Loucy (cell line): Measurements from ENCODE around the gene NEK8.

ENCODE experiments used
- EZH2phosphoT487 ChIP-seq: fragments of 200-600 bp; IDR thresholded peaks from 2 replicates; pipeline ENCODE4 v1.6.1; 2018; ENCODE audit warnings: antibody characterized with exemption, mild to moderate bottlenecking, moderate library complexity, borderline replicate concordance
- TF ChIP-seq, protein P1 (sequence below): fragments of 200-600 bp; sonication (generic); conservative IDR thresholded peaks from 2 replicates; pipeline ENCODE4 v1.5.1; 2014; ENCODE audit warnings: mild to moderate bottlenecking, antibody characterized with exemption, low read length

DNA sequence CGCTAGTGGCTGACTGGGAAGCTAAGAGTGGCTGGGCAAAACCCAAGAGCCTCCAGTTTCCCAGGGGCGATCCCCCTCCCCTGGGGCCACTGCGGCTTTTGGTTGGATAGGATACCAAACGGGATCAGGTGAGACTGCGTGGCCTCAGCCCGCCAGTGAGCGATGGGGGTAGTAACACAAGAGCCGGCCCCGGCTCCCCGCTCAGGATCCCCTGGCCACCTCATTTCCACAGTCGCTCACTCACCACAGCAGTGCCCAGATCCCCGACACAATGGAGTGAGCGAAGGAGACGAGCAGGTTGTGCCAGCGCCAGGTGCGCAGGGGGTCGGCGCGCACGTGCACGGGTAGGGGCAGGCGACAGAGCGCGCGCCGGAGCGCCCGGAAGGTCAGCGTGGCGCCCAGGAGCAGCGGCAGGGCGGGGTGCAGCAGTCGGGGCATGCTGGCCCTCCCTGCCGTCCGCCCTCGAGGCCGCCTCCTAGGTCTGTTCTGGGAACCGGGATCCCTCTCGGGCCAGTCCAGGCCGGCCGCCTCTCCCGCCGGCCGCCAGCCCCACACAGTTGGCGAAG lies 2.8 kb upstream of the NEK8 start:
- TF ChIP-seq, protein P1, sequence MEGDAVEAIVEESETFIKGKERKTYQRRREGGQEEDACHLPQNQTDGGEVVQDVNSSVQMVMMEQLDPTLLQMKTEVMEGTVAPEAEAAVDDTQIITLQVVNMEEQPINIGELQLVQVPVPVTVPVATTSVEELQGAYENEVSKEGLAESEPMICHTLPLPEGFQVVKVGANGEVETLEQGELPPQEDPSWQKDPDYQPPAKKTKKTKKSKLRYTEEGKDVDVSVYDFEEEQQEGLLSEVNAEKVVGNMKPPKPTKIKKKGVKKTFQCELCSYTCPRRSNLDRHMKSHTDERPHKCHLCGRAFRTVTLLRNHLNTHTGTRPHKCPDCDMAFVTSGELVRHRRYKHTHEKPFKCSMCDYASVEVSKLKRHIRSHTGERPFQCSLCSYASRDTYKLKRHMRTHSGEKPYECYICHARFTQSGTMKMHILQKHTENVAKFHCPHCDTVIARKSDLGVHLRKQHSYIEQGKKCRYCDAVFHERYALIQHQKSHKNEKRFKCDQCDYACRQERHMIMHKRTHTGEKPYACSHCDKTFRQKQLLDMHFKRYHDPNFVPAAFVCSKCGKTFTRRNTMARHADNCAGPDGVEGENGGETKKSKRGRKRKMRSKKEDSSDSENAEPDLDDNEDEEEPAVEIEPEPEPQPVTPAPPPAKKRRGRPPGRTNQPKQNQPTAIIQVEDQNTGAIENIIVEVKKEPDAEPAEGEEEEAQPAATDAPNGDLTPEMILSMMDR, result no peak
- no peak for TF ChIP-seq EZH2phosphoT487
